ENCODE results near the gene TIGIT.

DNA sequence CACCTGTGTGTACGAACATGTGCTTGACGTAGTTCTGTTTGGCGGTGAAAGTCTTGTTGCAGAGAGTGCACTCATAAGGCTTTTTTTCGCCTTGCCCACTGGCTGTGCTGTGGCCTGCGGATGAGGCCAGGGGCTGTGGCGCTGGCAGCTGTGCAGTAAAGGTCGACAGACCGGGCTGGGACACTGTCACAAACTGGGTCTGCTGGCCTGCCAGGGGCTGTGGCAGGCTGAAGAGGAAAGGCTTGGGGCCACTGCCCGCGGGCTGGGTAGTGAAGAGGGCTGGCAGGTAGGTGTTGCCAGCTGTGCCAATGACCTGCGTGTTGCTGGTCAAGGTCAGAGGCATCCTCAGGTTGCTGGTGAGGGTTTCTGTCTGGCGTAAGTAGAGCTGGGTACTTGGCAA is 56.4 kb downstream of the TIGIT start:
- TF ChIP-seq, protein P1, sequence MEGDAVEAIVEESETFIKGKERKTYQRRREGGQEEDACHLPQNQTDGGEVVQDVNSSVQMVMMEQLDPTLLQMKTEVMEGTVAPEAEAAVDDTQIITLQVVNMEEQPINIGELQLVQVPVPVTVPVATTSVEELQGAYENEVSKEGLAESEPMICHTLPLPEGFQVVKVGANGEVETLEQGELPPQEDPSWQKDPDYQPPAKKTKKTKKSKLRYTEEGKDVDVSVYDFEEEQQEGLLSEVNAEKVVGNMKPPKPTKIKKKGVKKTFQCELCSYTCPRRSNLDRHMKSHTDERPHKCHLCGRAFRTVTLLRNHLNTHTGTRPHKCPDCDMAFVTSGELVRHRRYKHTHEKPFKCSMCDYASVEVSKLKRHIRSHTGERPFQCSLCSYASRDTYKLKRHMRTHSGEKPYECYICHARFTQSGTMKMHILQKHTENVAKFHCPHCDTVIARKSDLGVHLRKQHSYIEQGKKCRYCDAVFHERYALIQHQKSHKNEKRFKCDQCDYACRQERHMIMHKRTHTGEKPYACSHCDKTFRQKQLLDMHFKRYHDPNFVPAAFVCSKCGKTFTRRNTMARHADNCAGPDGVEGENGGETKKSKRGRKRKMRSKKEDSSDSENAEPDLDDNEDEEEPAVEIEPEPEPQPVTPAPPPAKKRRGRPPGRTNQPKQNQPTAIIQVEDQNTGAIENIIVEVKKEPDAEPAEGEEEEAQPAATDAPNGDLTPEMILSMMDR (IDR thresholded peaks at IDR 0.05 in 2 of 3, conservative IDR thresholded peaks at IDR 0.05 in 1 of 3; ENCODE audit: control insufficient read depth in 2 of 3, extremely low read depth in 1 of 3, insufficient read depth in 1 of 3, low read depth in 3 of 3, low read length in 3 of 3) = no peak
- TF ChIP-seq, protein P2, sequence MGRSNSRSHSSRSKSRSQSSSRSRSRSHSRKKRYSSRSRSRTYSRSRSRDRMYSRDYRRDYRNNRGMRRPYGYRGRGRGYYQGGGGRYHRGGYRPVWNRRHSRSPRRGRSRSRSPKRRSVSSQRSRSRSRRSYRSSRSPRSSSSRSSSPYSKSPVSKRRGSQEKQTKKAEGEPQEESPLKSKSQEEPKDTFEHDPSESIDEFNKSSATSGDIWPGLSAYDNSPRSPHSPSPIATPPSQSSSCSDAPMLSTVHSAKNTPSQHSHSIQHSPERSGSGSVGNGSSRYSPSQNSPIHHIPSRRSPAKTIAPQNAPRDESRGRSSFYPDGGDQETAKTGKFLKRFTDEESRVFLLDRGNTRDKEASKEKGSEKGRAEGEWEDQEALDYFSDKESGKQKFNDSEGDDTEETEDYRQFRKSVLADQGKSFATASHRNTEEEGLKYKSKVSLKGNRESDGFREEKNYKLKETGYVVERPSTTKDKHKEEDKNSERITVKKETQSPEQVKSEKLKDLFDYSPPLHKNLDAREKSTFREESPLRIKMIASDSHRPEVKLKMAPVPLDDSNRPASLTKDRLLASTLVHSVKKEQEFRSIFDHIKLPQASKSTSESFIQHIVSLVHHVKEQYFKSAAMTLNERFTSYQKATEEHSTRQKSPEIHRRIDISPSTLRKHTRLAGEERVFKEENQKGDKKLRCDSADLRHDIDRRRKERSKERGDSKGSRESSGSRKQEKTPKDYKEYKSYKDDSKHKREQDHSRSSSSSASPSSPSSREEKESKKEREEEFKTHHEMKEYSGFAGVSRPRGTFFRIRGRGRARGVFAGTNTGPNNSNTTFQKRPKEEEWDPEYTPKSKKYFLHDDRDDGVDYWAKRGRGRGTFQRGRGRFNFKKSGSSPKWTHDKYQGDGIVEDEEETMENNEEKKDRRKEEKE (IDR thresholded peaks at IDR 0.05) = no peak
- TF ChIP-seq MYC (IDR thresholded peaks at IDR 0.05; ENCODE audit: insufficient read depth, insufficient read length, insufficient replicate concordance, low read length, severe bottlenecking) = no peak
- no peak for TF ChIP-seq CREM (IDR thresholded peaks at IDR 0.05; ENCODE audit: low read depth)
- TF ChIP-seq LARP7 (IDR thresholded peaks at IDR 0.05) = no peak
- TF ChIP-seq, protein P3, sequence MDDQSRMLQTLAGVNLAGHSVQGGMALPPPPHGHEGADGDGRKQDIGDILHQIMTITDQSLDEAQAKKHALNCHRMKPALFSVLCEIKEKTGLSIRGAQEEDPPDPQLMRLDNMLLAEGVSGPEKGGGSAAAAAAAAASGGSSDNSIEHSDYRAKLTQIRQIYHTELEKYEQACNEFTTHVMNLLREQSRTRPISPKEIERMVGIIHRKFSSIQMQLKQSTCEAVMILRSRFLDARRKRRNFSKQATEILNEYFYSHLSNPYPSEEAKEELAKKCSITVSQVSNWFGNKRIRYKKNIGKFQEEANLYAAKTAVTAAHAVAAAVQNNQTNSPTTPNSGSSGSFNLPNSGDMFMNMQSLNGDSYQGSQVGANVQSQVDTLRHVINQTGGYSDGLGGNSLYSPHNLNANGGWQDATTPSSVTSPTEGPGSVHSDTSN (IDR thresholded peaks at IDR 0.05; ENCODE audit: insufficient replicate concordance, low read depth, low read length) = no peak
- TF ChIP-seq EZH2 (IDR thresholded peaks at IDR 0.05; ENCODE audit: borderline replicate concordance, control insufficient read depth, low read depth, low read length) = no peak
- TF ChIP-seq TAF1 (IDR thresholded peaks at IDR 0.05; ENCODE audit: borderline replicate concordance, low read depth, low read length) = no peak
- TF ChIP-seq GATAD2B (conservative IDR thresholded peaks at IDR 0.05; ENCODE audit: low read depth) = no peak
- no peak for TF ChIP-seq POLR2AphosphoS5 (IDR thresholded peaks at IDR 0.05; ENCODE audit: low read length)
- no peak for TF ChIP-seq POU2F2 (IDR thresholded peaks at IDR 0.05; ENCODE audit: borderline replicate concordance, low read depth, low read length)
- TF ChIP-seq, protein P4, sequence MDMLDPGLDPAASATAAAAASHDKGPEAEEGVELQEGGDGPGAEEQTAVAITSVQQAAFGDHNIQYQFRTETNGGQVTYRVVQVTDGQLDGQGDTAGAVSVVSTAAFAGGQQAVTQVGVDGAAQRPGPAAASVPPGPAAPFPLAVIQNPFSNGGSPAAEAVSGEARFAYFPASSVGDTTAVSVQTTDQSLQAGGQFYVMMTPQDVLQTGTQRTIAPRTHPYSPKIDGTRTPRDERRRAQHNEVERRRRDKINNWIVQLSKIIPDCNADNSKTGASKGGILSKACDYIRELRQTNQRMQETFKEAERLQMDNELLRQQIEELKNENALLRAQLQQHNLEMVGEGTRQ (IDR thresholded peaks at IDR 0.05; ENCODE audit: borderline replicate concordance, low read depth, low read length) = no peak
- no peak for TF ChIP-seq RCOR1 (conservative IDR thresholded peaks at IDR 0.05; ENCODE audit: low read depth, low read length)
- TF ChIP-seq CBX5 (IDR thresholded peaks at IDR 0.05; ENCODE audit: low read depth) = no peak

All from GM12878 (cell line).